ENCODE measurements around the gene E2F8. TPM values are rescaled to one million over a fixed set of nuclear protein-coding genes. Genes with fewer than 3 reads are reported as not detected.

The E2F8 gene
- total RNA-seq, 1 donor from 2014 or later, result 1.0 TPM

DNA sequence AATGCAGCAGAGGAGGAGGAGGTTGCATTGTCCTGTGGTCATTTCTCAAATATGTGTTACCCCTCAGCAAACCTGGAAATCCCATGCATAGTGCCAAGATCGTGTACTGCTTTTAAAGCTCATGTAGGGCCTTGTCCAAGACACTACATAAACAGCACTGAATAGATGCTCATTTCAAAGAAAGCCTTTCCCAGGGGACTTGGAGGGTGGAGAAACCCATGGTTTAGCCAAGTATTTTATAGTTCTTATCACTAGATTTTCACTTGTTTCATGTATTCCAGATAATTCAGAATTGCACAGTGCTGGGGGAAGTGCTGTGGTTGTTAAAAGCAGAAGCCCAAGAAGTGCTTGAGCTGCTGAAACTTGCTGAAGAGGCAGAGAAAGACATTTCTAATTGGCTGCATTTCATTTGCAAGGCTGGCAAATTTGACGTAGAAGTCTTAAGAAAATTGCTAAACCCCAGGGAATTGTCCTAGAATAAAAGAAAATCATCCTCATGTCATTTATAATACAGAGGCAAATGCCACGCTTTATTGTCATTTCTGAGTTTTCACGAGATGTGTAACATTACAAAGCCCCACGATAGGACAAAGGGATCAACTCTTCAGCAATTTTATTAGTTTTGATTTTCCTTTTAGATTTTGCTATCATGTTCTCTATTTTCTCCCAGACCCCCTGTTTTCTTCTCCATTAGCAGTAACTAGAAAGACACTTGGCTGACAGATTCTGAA, 59.0 kb downstream of the E2F8 start:
- no peak for DNase-seq

DNA sequence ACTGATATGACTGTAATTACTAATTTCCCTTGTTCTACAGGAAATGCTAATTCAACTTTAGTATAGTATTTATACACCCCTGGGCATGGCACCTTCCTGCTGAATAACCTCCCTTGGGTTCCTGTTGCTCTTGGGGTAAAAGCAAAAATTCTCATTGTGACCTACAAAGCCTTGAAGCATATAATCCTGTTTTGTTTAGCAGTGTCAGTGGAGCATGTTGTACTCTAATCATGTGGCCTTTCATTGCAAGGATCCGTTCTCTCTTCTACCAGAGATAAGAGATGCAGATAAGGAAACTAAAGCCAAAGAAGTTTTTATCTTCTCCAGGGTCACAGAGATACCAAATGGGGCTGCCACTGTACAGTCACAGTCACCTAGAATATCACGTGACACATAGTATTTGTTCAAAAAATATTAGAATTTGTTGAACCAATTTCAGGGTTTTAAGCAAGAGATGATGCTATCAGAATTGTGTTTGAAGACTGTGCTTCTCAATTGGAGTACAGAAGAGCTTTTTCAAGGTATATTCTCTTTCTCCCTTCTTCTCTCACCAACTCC, 64.0 kb downstream of the E2F8 start:
- DNase-seq, result no peak

Other genes starting within 250 kb of the E2F8 start
- not detected in 2 replicates for gene MRGPRX2, start 180.2 kb downstream of the E2F8 start, total RNA-seq
- 33.5 and 40.4 TPM in 2 replicates for gene ZDHHC13, start 123.8 kb downstream of the E2F8 start, total RNA-seq
- not detected in 2 replicates for gene CSRP3, start 39.0 kb downstream of the E2F8 start, total RNA-seq